Measurements from ENCODE around the gene SLC25A39.
A peak's percentile ranks its signal among the peaks of the same experiment; 100 is the strongest.
"Not testable (repeated sequence)": the region's sequence is repeated elsewhere in the genome, so short reads cannot be mapped to it uniquely, and the experiment has no call there.

The SLC25A39 gene

GRCh38 chr17:44335968-44336367 is 11.3 kb upstream of the SLC25A39 start:
- TF ChIP-seq CTCF (IDR thresholded peaks at IDR 0.05; ENCODE audit: insufficient read depth, low read length, poor library complexity, severe bottlenecking), result no peak
- Histone ChIP-seq H3K36me3 (ENCODE audit: control insufficient read depth, insufficient read depth, low read length) (no peaks in the 10 kb centered on the region), H3K4me3 (replicated peaks; ENCODE audit: low read depth, low read length) (no peak overlapping the region), H3K27me3 (replicated peaks; ENCODE audit: control insufficient read depth, insufficient read depth, low read length) (no peaks in the 10 kb centered on the region)
- DNase-seq (ENCODE audit: extremely low read depth, insufficient read length), result no peak

DNA sequence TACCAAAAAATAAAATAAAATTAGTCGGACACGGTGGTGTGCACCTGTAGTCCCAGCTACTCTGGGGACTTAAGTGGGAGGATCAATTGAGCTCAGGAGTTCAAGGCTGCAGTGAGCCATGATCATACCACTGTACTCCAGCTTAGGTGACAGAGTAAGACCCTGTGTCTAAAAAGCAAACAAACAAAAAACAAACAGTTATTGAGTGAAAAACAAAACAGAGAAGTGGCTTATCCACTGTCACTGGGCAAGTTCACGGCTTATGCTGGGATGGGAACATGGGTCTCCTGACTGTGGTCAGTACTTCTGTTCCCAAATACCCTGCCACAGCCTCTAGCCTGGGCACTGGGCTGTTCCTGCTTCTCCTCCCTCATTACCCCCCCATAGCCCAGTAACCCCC is 10.9 kb upstream of the SLC25A39 start:
- no peak for TF ChIP-seq CTCF (IDR thresholded peaks at IDR 0.05; ENCODE audit: insufficient read depth, low read length, poor library complexity, severe bottlenecking)

GRCh38 chr17:44334727-44335126 is 10.1 kb upstream of the SLC25A39 start:
- no peak for TF ChIP-seq CTCF (IDR thresholded peaks at IDR 0.05; ENCODE audit: insufficient read depth, low read length, poor library complexity, severe bottlenecking)
- Histone ChIP-seq H3K4me3 (replicated peaks; ENCODE audit: low read depth, low read length) (no peak overlapping the region), H3K36me3 (ENCODE audit: control insufficient read depth, insufficient read depth, low read length) (no peaks in the 10 kb centered on the region), H3K27me3 (replicated peaks; ENCODE audit: control insufficient read depth, insufficient read depth, low read length) (no peaks in the 10 kb centered on the region)
- DNase-seq (ENCODE audit: extremely low read depth, insufficient read length), result no peak

More for the DNA sequence above, 10.9 kb upstream of the SLC25A39 start:
- no peaks in the 10 kb centered on the region for H3K36me3 ChIP-seq (ENCODE audit: control insufficient read depth, insufficient read depth, low read length)
- no peak overlapping the region for H3K4me3 ChIP-seq (replicated peaks; ENCODE audit: low read depth, low read length)
- H3K27me3 ChIP-seq (replicated peaks; ENCODE audit: control insufficient read depth, insufficient read depth, low read length), result no peaks in the 10 kb centered on the region
- DNase-seq (ENCODE audit: extremely low read depth, insufficient read length), result no peak

GRCh38 chr17:44334315-44334714 is 9.7 kb upstream of the SLC25A39 start:
- no peak for DNase-seq (ENCODE audit: extremely low read depth, insufficient read length)
- Histone ChIP-seq H3K4me3 (replicated peaks; ENCODE audit: low read depth, low read length) (no peak overlapping the region), H3K36me3 (ENCODE audit: control insufficient read depth, insufficient read depth, low read length) (no peaks in the 10 kb centered on the region), H3K27me3 (replicated peaks; ENCODE audit: control insufficient read depth, insufficient read depth, low read length) (no peaks in the 10 kb centered on the region)
- TF ChIP-seq CTCF (IDR thresholded peaks at IDR 0.05; ENCODE audit: insufficient read depth, low read length, poor library complexity, severe bottlenecking), result no peak

DNA sequence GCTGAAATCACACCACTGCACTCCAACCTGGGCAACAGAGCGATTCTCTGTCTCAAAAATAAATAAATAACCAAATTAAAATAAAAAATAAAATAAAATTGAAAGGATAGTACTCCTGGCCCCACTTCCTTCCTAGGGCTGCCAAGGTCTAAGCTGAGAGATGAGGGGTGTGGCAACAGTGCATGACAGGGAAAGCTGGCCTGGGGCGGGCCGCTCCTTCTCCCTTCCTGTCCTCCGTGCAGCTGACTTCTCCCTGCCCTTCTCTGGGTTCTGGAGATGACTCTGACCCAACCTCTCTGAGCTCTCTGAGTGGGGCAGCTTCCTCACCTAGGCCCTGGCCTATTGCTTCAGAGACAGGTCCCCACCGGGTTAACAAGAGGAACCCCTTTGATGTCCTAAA is 8.7 kb upstream of the SLC25A39 start:
- Histone ChIP-seq H3K27me3 (replicated peaks; ENCODE audit: control insufficient read depth, insufficient read depth, low read length) (no peaks in the 10 kb centered on the region), H3K36me3 (ENCODE audit: control insufficient read depth, insufficient read depth, low read length) (no peaks in the 10 kb centered on the region), H3K4me3 (replicated peaks; ENCODE audit: low read depth, low read length) (no peak overlapping the region)
- no peak for DNase-seq (ENCODE audit: extremely low read depth, insufficient read length)
- no peak for TF ChIP-seq CTCF (IDR thresholded peaks at IDR 0.05; ENCODE audit: insufficient read depth, low read length, poor library complexity, severe bottlenecking)

DNA sequence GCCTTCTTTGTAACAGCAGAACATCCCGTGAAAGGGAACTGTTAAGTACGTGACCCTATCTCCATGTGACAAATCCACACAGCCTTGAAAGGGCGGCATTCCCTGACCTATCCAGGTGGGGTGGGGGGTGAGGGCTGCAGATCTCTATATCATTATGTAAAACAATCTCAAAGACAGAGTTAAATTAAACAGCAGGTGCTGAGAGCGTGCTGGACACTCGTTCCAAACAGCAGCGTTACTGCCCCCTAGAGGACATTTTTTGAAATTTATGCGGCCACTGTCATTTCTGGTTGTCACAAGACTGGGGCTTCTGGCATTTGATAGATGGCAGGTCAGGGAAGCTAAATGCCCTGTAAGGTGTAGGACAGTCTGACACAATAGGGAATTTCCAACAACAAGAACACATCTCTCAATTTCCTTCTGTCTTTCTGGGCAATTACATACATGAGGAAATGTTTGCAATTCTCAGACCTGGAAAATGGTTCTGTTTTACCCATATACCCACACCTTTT is 6.7 kb upstream of the SLC25A39 start:
- H3K27me3 ChIP-seq (replicated peaks; ENCODE audit: control insufficient read depth, insufficient read depth, low read length), result no peaks in the 10 kb centered on the region
- H3K36me3 ChIP-seq (ENCODE audit: control insufficient read depth, insufficient read depth, low read length), result no peaks in the 10 kb centered on the region
- H3K4me3 ChIP-seq (replicated peaks; ENCODE audit: low read depth, low read length), result no peak overlapping the region
- DNase-seq (ENCODE audit: extremely low read depth, insufficient read length), result peak; percentile 57
- TF ChIP-seq CTCF (IDR thresholded peaks at IDR 0.05; ENCODE audit: insufficient read depth, low read length, poor library complexity, severe bottlenecking), result peak; percentile 76

GRCh38 chr17:44330263-44330662 is 5.6 kb upstream of the SLC25A39 start:
- not testable (repeated sequence) for DNase-seq (ENCODE audit: extremely low read depth, insufficient read length); H3K36me3 ChIP-seq (ENCODE audit: control insufficient read depth, insufficient read depth, low read length); H3K27me3 ChIP-seq (replicated peaks; ENCODE audit: control insufficient read depth, insufficient read depth, low read length); H3K4me3 ChIP-seq (replicated peaks; ENCODE audit: low read depth, low read length)

- not testable (repeated sequence) for H3K4me3 ChIP-seq (replicated peaks; ENCODE audit: low read depth, low read length); H3K27me3 ChIP-seq (replicated peaks; ENCODE audit: control insufficient read depth, insufficient read depth, low read length); H3K36me3 ChIP-seq (ENCODE audit: control insufficient read depth, insufficient read depth, low read length); DNase-seq (ENCODE audit: extremely low read depth, insufficient read length)
Measured at GRCh38 chr17:44329516-44329915, 4.9 kb upstream of the SLC25A39 start.
